NCI-H1048 (cell line): ENCODE data around the gene GSK3B.

ENCODE experiments used
- DNase-seq: peaks from one replicate; lab custom pipeline; 2025; lab: John Stamatoyannopoulos, UW

The GSK3B gene

DNA sequence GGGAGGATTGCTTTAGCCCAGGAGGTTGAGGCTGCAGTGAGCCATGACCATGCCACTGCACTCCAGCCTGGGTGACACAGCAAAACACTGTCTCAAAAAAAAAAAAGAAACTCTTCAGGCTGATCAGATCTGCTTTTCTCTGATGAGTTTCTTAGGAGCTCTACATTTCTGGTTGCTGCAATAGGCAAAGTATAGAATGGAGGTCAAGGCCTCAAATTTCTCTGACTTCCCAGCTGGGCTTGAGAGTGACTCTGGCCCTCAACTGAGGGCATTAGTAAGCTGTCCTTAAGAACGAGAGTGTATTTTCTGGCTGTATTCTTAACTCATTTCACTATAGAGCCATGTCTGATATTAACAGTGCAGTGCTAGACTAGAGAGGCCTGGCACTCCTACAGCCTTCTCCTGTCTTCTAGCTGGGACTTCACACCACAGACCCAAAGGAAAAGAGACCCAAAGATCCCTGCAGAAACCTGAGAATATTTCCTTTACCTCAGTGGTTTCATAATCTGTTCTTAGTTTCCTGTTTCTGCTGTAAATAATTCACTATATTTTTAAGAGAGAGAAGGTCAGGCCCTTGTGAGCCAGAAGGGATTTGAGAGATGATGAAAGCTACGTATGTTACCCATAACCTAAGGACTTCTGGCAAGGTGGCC is 314.4 kb downstream of the GSK3B start:
- DNase-seq: no peak

DNA sequence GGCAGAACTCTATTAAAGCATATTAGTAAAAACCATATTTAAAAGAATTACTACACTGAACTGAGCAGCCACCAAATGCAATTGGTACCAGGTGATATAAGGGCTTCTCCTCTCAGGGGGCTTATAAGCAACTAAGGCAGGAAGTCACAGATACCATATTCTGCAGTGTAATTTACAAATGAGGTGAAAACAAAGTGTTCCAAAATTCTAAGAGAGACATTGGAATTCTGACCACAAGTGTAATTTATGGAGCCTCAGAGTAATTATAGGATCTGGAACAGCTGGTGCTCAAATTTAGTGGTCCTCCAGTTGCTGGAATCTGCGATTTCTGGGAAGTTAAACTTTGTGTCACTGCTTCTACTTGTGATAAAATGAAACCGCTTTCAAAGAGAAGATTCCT is 315.4 kb downstream of the GSK3B start:
- no peak for DNase-seq

DNA sequence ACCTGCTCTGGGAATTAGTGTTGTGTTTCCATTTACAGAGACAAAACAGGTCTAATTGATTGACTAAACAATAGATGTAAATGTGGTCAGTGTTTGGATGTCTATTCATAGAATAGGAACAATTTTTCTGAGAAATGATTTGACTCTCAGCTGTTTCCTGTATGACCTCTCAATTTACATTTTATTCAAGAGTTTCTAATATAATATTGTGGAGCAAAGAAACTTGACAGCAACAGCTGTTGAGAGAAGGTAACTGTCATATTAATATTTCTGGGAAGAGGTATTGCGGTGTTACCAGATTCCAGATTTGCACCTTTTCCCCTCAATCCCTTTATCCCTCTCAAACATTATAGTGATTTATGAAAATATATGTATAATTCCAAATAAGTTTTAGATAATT is 316.1 kb downstream of the GSK3B start:
- DNase-seq: no peak

DNA sequence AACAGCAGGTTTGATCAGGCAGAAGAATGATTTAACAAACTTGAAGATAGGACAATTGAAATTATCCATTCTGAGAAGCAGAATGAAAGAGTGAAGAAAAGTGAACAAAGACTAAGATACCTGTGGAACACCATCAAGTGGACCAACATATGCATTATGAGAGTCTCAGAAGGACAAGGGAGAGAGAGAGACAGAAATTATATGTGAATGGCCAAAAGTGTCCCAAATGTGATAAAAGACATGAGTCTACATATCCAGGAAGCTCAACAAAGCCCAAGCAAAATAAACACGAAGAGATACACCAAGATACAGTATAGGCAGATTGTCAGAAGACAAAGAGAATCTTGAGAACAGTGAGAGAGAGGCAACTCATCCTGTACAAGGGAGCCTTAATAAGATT is 317.9 kb downstream of the GSK3B start:
- DNase-seq: no peak

DNA sequence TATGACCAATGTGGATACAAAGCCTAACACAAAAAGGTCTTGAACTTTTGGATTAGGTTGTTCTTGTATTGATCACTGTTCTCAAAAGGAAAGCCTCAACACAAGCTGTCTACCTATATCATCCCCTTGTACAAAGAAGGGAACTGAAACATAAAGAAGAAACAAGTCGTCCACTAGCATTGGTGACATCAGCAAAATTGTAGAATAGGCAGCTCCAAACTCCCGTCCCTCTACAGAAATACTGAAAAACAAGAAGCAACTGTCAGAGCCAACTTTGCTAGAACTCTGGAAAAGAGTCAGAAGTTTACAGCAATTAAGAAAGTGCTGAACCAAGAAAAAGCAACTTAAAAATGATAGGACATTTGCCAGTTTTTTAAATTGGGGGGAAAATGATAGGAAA is 319.8 kb downstream of the GSK3B start:
- DNase-seq: no peak
